ENCODE measurements around the gene KRTAP5-1. TPM values are rescaled to one million over a fixed set of nuclear protein-coding genes. Genes with fewer than 3 reads are reported as not detected.
"Not testable (repeated sequence)": the region's sequence is repeated elsewhere in the genome, so short reads cannot be mapped to it uniquely, and the experiment has no call there.

KRTAP5-1 gene
- total RNA-seq, 4 donors from 2014 or later = not detected

- Histone ChIP-seq H3K27me3 (no peaks in the 10 kb centered on the region), H3K9me3 (no peaks in the 10 kb centered on the region), H3K4me3 (no peak within 1 kb of the TSS), H3K27ac (no peak within 1 kb of the TSS), H3K36me3 (no peaks in the 10 kb centered on the region), H3K4me1 (no peaks in the 10 kb centered on the region)
- peak in 1 of 3 donors; percentile 23 for DNase-seq
- no peak for TF ChIP-seq POLR2A (IDR thresholded peaks at IDR 0.05)
- TF ChIP-seq CTCF (IDR thresholded peaks at IDR 0.05) = no peak
Observed at GRCh38 chr11:1622086-1622485, 37.0 kb upstream of the KRTAP5-1 start, which contains the start of gene KRTAP5-4. KRTAP5-4 (minus strand) TSS chr11:1622138; CDS start chr11:1622093, 45 bp downstream.

GRCh38 chr11:1619449-1619848, 34.4 kb upstream of the KRTAP5-1 start:
- H3K9me3 ChIP-seq = no peaks in the 10 kb centered on the region
- no peak overlapping the region for H3K4me3 ChIP-seq
- H3K36me3 ChIP-seq = no peaks in the 10 kb centered on the region
- H3K4me1 ChIP-seq = no peaks in the 10 kb centered on the region
- no peak overlapping the region for H3K27ac ChIP-seq
- no peaks in the 10 kb centered on the region for H3K27me3 ChIP-seq
- no peak for TF ChIP-seq CTCF (IDR thresholded peaks at IDR 0.05)
- TF ChIP-seq POLR2A (IDR thresholded peaks at IDR 0.05) = no peak
- DNase-seq = peak in 1 of 3 donors; percentile 1

GRCh38 chr11:1618231-1618630, 33.1 kb upstream of the KRTAP5-1 start:
- DNase-seq = no peak
- Histone ChIP-seq H3K27me3 (no peaks in the 10 kb centered on the region), H3K27ac (no peak overlapping the region), H3K4me3 (no peak overlapping the region), H3K9me3 (no peaks in the 10 kb centered on the region), H3K36me3 (no peaks in the 10 kb centered on the region), H3K4me1 (no peaks in the 10 kb centered on the region)
- TF ChIP-seq CTCF (IDR thresholded peaks at IDR 0.05) (no peak), POLR2A (IDR thresholded peaks at IDR 0.05) (no peak)

- Histone ChIP-seq H3K36me3 (no peaks in the 10 kb centered on the region), H3K27me3 (no peaks in the 10 kb centered on the region), H3K9me3 (no peaks in the 10 kb centered on the region), H3K4me1 (no peaks in the 10 kb centered on the region), H3K4me3 (no peak within 1 kb of the TSS), H3K27ac (no peak within 1 kb of the TSS)
- no peak for DNase-seq
- TF ChIP-seq POLR2A (IDR thresholded peaks at IDR 0.05) = no peak
- TF ChIP-seq CTCF (IDR thresholded peaks at IDR 0.05) = no peak
Observed at GRCh38 chr11:1608363-1608762, 23.3 kb upstream of the KRTAP5-1 start, which contains the start of gene KRTAP5-3. KRTAP5-3 (minus strand) TSS chr11:1608463; CDS start chr11:1608385, 78 bp downstream.

- not testable (repeated sequence) for H3K9me3 ChIP-seq, H3K4me1 ChIP-seq, DNase-seq, H3K27ac ChIP-seq, H3K36me3 ChIP-seq, H3K27me3 ChIP-seq, H3K4me3 ChIP-seq
Observed at GRCh38 chr11:1607901-1608300, 22.8 kb upstream of the KRTAP5-1 start.

- H3K27me3 ChIP-seq, H3K9me3 ChIP-seq, DNase-seq, H3K4me3 ChIP-seq, H3K27ac ChIP-seq, H3K36me3 ChIP-seq, H3K4me1 ChIP-seq: not testable (repeated sequence)
Observed at GRCh38 chr11:1607156-1607845, 22.2 kb upstream of the KRTAP5-1 start.

GRCh38 chr11:1605923-1606322, 20.8 kb upstream of the KRTAP5-1 start:
- not testable (repeated sequence) for H3K4me1 ChIP-seq, H3K4me3 ChIP-seq, H3K9me3 ChIP-seq, H3K36me3 ChIP-seq, H3K27me3 ChIP-seq
- DNase-seq = peak in 2 of 3 donors; percentile 56 to 61
- peak overlapping the region in 1 of 4 donors; percentile 64 for H3K27ac ChIP-seq

Measured in Peyer's patch (tissue), 4 donors.